ENCODE data around the gene EIF4EBP3. TPM values are rescaled to one million over a fixed set of nuclear protein-coding genes. Genes with fewer than 3 reads are reported as not detected.

EIF4EBP3 gene
- total and polyA plus RNA-seq, 2 donors (not counting 1 experiment from before 2014, with no cell fraction given) = 1.8 to 3.0 TPM

GRCh38 chr5:140587495-140587894 lies 40.0 kb downstream of the EIF4EBP3 start:
- Histone ChIP-seq H3K9ac (ENCODE audit: insufficient read depth, low read length) (no peak overlapping the region), H3K27me3 (ENCODE audit: control insufficient read depth, insufficient read depth, low read length) (no peaks in the 10 kb centered on the region), H3K9me3 (ENCODE audit: control insufficient read depth, insufficient read depth, low read depth, low read length) (no peaks in the 10 kb centered on the region), H3K79me2 (ENCODE audit: control insufficient read depth, insufficient read depth, low read length) (no peaks in the 10 kb centered on the region), H3K4me2 (ENCODE audit: extremely low read depth, insufficient read depth, low read length) (no peak overlapping the region), H2AFZ (ENCODE audit: low read length) (no peak overlapping the region), H3K36me3 (ENCODE audit: control insufficient read depth, insufficient read depth, low read length) (no peaks in the 10 kb centered on the region), H4K20me1 (ENCODE audit: control insufficient read depth, extremely low read depth, insufficient read depth, low read length) (no peaks in the 10 kb centered on the region), H3K27ac (ENCODE audit: insufficient read depth, low read length) (no peak overlapping the region), H3K4me1 (ENCODE audit: control insufficient read depth, extremely low read depth, insufficient read depth, low read length) (peaks cover 4% of the 10 kb centered on the region), H3K4me3 (replicated peaks in 1 of 4; ENCODE audit: control extremely low read depth in 1 of 4, insufficient read depth in 1 of 4, low read depth in 3 of 4, low read length in 4 of 4) (no peak overlapping the region)
- TF ChIP-seq, protein P1, sequence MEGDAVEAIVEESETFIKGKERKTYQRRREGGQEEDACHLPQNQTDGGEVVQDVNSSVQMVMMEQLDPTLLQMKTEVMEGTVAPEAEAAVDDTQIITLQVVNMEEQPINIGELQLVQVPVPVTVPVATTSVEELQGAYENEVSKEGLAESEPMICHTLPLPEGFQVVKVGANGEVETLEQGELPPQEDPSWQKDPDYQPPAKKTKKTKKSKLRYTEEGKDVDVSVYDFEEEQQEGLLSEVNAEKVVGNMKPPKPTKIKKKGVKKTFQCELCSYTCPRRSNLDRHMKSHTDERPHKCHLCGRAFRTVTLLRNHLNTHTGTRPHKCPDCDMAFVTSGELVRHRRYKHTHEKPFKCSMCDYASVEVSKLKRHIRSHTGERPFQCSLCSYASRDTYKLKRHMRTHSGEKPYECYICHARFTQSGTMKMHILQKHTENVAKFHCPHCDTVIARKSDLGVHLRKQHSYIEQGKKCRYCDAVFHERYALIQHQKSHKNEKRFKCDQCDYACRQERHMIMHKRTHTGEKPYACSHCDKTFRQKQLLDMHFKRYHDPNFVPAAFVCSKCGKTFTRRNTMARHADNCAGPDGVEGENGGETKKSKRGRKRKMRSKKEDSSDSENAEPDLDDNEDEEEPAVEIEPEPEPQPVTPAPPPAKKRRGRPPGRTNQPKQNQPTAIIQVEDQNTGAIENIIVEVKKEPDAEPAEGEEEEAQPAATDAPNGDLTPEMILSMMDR (conservative IDR thresholded peaks at IDR 0.05 in 1 of 2, IDR thresholded peaks at IDR 0.05 in 1 of 2; ENCODE audit: low read depth in 1 of 2, low read length in 2 of 2) = no peak
- no peak for TF ChIP-seq EZH2 (IDR thresholded peaks at IDR 0.05; ENCODE audit: low read length, missing control alignments)
- DNase-seq (ENCODE audit: low read depth in 2 of 2) = no peak

DNA sequence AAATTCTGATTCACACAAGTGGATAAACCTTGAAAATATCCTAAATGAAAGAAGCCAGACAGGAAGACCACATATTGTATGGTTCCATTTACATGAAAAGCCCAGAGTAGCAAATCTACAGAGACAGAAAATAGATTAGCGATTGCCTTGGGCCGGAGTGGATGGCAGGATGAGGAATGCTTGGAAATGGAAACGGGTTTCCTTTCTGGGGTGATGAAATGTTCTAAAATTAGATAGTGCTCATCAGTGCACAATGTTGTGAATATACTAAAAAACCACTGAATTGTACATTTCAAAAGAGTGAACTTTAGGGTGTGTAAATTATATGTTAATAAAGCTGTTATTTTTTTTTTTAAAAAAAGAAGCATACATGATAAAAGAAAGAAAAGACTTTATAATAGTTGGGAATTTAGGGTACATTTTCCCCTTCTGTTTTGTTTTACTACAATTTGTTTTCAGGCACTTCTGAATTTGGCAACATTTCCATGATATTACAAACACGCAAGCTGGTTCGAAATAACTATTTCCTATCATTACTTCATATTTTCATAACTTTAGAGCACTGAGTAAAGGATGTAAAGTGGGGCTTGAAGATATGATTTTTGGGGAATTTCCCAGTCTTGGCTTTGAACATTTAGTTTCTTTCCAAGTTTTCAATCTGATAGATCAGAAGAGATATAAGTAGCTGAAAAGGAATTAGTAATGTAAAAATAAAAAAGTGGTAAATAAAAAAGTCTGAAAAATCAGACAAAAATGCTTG lies 41.0 kb downstream of the EIF4EBP3 start:
- TF ChIP-seq, protein P1 (conservative IDR thresholded peaks at IDR 0.05 in 1 of 2, IDR thresholded peaks at IDR 0.05 in 1 of 2; ENCODE audit: low read depth in 1 of 2, low read length in 2 of 2) = no peak
- no peak for TF ChIP-seq EZH2 (IDR thresholded peaks at IDR 0.05; ENCODE audit: low read length, missing control alignments)
- no peaks in the 10 kb centered on the region for H3K36me3 ChIP-seq (ENCODE audit: control insufficient read depth, insufficient read depth, low read length)
- no peak overlapping the region for H2AFZ ChIP-seq (ENCODE audit: low read length)
- H3K27ac ChIP-seq (ENCODE audit: insufficient read depth, low read length) = no peak overlapping the region
- no peak overlapping the region for H3K4me3 ChIP-seq (replicated peaks in 1 of 4; ENCODE audit: control extremely low read depth in 1 of 4, insufficient read depth in 1 of 4, low read depth in 3 of 4, low read length in 4 of 4)
- H3K4me2 ChIP-seq (ENCODE audit: extremely low read depth, insufficient read depth, low read length) = no peak overlapping the region
- H3K9me3 ChIP-seq (ENCODE audit: control insufficient read depth, insufficient read depth, low read depth, low read length) = no peaks in the 10 kb centered on the region
- no peaks in the 10 kb centered on the region for H3K27me3 ChIP-seq (ENCODE audit: control insufficient read depth, insufficient read depth, low read length)
- no peak overlapping the region for H3K9ac ChIP-seq (ENCODE audit: insufficient read depth, low read length)
- H3K79me2 ChIP-seq (ENCODE audit: control insufficient read depth, insufficient read depth, low read length) = no peaks in the 10 kb centered on the region
- peaks cover 4% of the 10 kb centered on the region for H3K4me1 ChIP-seq (ENCODE audit: control insufficient read depth, extremely low read depth, insufficient read depth, low read length)
- H4K20me1 ChIP-seq (ENCODE audit: control insufficient read depth, extremely low read depth, insufficient read depth, low read length) = no peaks in the 10 kb centered on the region
- DNase-seq (ENCODE audit: low read depth in 2 of 2) = peak; percentile 19 to 58

- Histone ChIP-seq H3K27ac (ENCODE audit: insufficient read depth, low read length) (no peak overlapping the region), H3K4me3 (replicated peaks in 1 of 4; ENCODE audit: control extremely low read depth in 1 of 4, insufficient read depth in 1 of 4, low read depth in 3 of 4, low read length in 4 of 4) (no peak overlapping the region), H3K9ac (ENCODE audit: insufficient read depth, low read length) (no peak overlapping the region), H3K4me1 (ENCODE audit: control insufficient read depth, extremely low read depth, insufficient read depth, low read length) (peaks cover 4% of the 10 kb centered on the region), H3K36me3 (ENCODE audit: control insufficient read depth, insufficient read depth, low read length) (no peaks in the 10 kb centered on the region), H3K79me2 (ENCODE audit: control insufficient read depth, insufficient read depth, low read length) (no peaks in the 10 kb centered on the region), H3K27me3 (ENCODE audit: control insufficient read depth, insufficient read depth, low read length) (no peaks in the 10 kb centered on the region), H2AFZ (ENCODE audit: low read length) (no peak overlapping the region), H3K9me3 (ENCODE audit: control insufficient read depth, insufficient read depth, low read depth, low read length) (no peaks in the 10 kb centered on the region), H4K20me1 (ENCODE audit: control insufficient read depth, extremely low read depth, insufficient read depth, low read length) (no peaks in the 10 kb centered on the region), H3K4me2 (ENCODE audit: extremely low read depth, insufficient read depth, low read length) (no peak overlapping the region)
- DNase-seq (ENCODE audit: low read depth in 2 of 2) = no peak
- TF ChIP-seq, protein P1 (conservative IDR thresholded peaks at IDR 0.05 in 1 of 2, IDR thresholded peaks at IDR 0.05 in 1 of 2; ENCODE audit: low read depth in 1 of 2, low read length in 2 of 2) = no peak
- no peak for TF ChIP-seq EZH2 (IDR thresholded peaks at IDR 0.05; ENCODE audit: low read length, missing control alignments)
Measured at GRCh38 chr5:140590861-140591260, 43.4 kb downstream of the EIF4EBP3 start.

All from fibroblast of lung (primary cell).